WTC11 (cell line): ENCODE results near the gene NCKAP5.

Source experiments
- CTCF ChIP-seq: fragments of 200-600 bp; IDR thresholded peaks from 2 replicates; pipeline ENCODE4 v1.8.0; 2022; ENCODE audit warnings: antibody characterized with exemption
- MLX ChIP-seq: sonication (generic); formaldehyde crosslinking; IDR thresholded peaks from 2 replicates; pipeline ENCODE4 v1.8.1; 2023; ENCODE audit warnings: mild to moderate bottlenecking, missing genetic modification reagents, moderate library complexity
- NFYB ChIP-seq: sonication (generic); formaldehyde crosslinking; conservative IDR thresholded peaks from 2 replicates; pipeline ENCODE4 v1.8.0; 2022; ENCODE audit warnings: low read depth, missing genetic modification reagents
- USF2 ChIP-seq: sonication (generic); formaldehyde crosslinking; IDR thresholded peaks from 2 replicates; pipeline ENCODE4 v1.8.1; 2023; ENCODE audit warnings: mild to moderate bottlenecking, missing genetic modification reagents, moderate library complexity
- ZBTB43 ChIP-seq: sonication (generic); formaldehyde crosslinking; IDR thresholded peaks from 2 replicates; pipeline ENCODE4 v1.8.1; 2023; ENCODE audit warnings: mild to moderate bottlenecking, missing genetic modification reagents

- no peak for TF ChIP-seq ZBTB43 (CRISPR knock-in tag)
- TF ChIP-seq USF2 = no peak
- no peak for TF ChIP-seq CTCF
- TF ChIP-seq MLX (CRISPR knock-in tag) = no peak
- TF ChIP-seq NFYB (CRISPR knock-in tag) = no peak
Observed at GRCh38 chr2:133004623-133005022, 563.6 kb downstream of the NCKAP5 start.
